Suprapubic skin (tissue), 4 donors: ENCODE results near the gene TENM3. TPM values are rescaled to one million over a fixed set of nuclear protein-coding genes. Genes with fewer than 3 reads are reported as not detected.

Source experiments
- DNase-seq, 2 donors: peaks; one replicate each; pipeline ENCODE4 v3.0.0-alpha.2; 2019; ENCODE audit warnings: low spot score in 2 of 2
- H3K27ac ChIP-seq: fragments of 200-600 bp; sonication (generic); one replicate; pipeline ENCODE4 v1.5.1; 2019
- H3K27me3 ChIP-seq: fragments of 200-600 bp; sonication (generic); one replicate; pipeline ENCODE4 v1.5.1; 2019
- H3K36me3 ChIP-seq: fragments of 200-600 bp; sonication (generic); one replicate; pipeline ENCODE4 v1.5.1; 2019
- H3K4me1 ChIP-seq: fragments of 200-600 bp; sonication (generic); one replicate; pipeline ENCODE4 v1.5.1; 2019
- H3K4me3 ChIP-seq: fragments of 200-600 bp; sonication (generic); one replicate; pipeline ENCODE4 v1.5.1; 2019; ENCODE audit warnings: mild to moderate bottlenecking
- H3K9me3 ChIP-seq: fragments of 200-600 bp; sonication (generic); one replicate; pipeline ENCODE4 v1.5.1; 2019
- CTCF ChIP-seq, 2 donors: fragments of 200-600 bp in 1 of 2; fragments of 450-650 bp in 1 of 2; sonication (generic) in 1 of 2; IDR thresholded peaks; one replicate each; pipeline ENCODE4 v1.5.1; 2016 to 2019; ENCODE audit warnings: antibody characterized with exemption in 2 of 2, mild to moderate bottlenecking in 1 of 2, moderate library complexity in 1 of 2
- EP300 ChIP-seq: sonication (generic); formaldehyde crosslinking; IDR thresholded peaks from one replicate; pipeline ENCODE4 v1.6.1; 2017; ENCODE audit warnings: antibody characterized with exemption
- POLR2A ChIP-seq, 2 donors: fragments of 450-650 bp; IDR thresholded peaks; one replicate each; pipeline ENCODE4 v1.6.1; 2017; ENCODE audit warnings: antibody characterized with exemption in 2 of 2, mild to moderate bottlenecking in 2 of 2, moderate library complexity in 2 of 2
- POLR2AphosphoS5 ChIP-seq, 3 donors: sonication (generic); formaldehyde crosslinking; IDR thresholded peaks; one replicate each; pipeline ENCODE4 v1.6.1; 2017; ENCODE audit warnings: antibody characterized with exemption in 3 of 3
- WGBS: methylation state at CpG from one replicate; pipeline ENCODE4 v1.1.5; 2018; 5-methylcytosine and 5-hydroxymethylcytosine counted together
- total RNA-seq, 4 donors: library from RNA; depleted of rRNA; stranded (reverse); fragments of >200 nt; gene quantifications; one replicate each; pipeline ENCODE4 v1.1.0, GENCODE V29; 2016

The TENM3 gene
- total RNA-seq, 4 donors from 2014 or later = 0.81 to 2.9 (median 1.8) TPM

GRCh38 chr4:182574706-182575105, 331.5 kb downstream of the TENM3 start:
- no peak overlapping the region for H3K27ac ChIP-seq
- 76% methylated on average over 5 of the region's 5 CpGs for WGBS

DNA sequence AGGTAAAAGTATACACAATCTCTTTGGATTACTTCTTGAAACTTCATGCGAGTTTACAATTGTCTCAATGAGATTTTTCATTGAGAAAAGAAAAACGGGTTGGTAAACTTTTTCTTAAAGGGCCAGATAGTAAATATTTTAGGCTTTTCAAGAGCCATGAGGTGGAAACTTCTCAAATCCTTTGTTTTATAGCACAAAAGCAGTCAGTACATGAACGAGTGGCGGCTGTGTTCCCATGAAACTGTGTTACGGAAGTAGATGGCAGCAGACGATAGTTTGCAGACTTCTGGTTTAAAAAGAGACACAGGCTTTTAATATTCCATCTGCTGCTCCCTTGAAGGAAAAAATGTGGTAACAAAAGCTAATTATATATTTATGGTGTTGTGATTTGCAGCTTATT, 332.0 kb downstream of the TENM3 start:
- TF ChIP-seq POLR2AphosphoS5 (IDR thresholded peaks at IDR 0.05) (no peak), EP300 (no peak), POLR2A (IDR thresholded peaks at IDR 0.05) (no peak), CTCF (IDR thresholded peaks at IDR 0.05) (no peak)
- Histone ChIP-seq H3K27ac (no peak overlapping the region), H3K4me3 (no peak overlapping the region), H3K4me1 (no peaks in the 10 kb centered on the region), H3K27me3 (no peaks in the 10 kb centered on the region), H3K9me3 (no peaks in the 10 kb centered on the region), H3K36me3 (no peaks in the 10 kb centered on the region)
- no peak for DNase-seq
- 54% methylated on average over 6 of the region's 6 CpGs for WGBS

More at GRCh38 chr4:182574706-182575105, 331.5 kb downstream of the TENM3 start:
- TF ChIP-seq EP300 = no peak
- no peak for TF ChIP-seq POLR2AphosphoS5 (IDR thresholded peaks at IDR 0.05)
- no peak for TF ChIP-seq CTCF (IDR thresholded peaks at IDR 0.05)
- no peak for TF ChIP-seq POLR2A (IDR thresholded peaks at IDR 0.05)
- no peak for DNase-seq
- no peaks in the 10 kb centered on the region for H3K27me3 ChIP-seq
- H3K4me3 ChIP-seq = no peak overlapping the region
- no peaks in the 10 kb centered on the region for H3K4me1 ChIP-seq
- no peaks in the 10 kb centered on the region for H3K36me3 ChIP-seq
- H3K9me3 ChIP-seq = no peaks in the 10 kb centered on the region

- Histone ChIP-seq H3K4me1 (no peaks in the 10 kb centered on the region), H3K9me3 (no peaks in the 10 kb centered on the region), H3K27ac (no peak overlapping the region), H3K36me3 (no peaks in the 10 kb centered on the region), H3K4me3 (no peak overlapping the region), H3K27me3 (no peaks in the 10 kb centered on the region)
- WGBS = 53% methylated on average over 12 of the region's 12 CpGs
- DNase-seq = no peak
- TF ChIP-seq CTCF (IDR thresholded peaks at IDR 0.05) (no peak), EP300 (no peak), POLR2A (IDR thresholded peaks at IDR 0.05) (no peak), POLR2AphosphoS5 (IDR thresholded peaks at IDR 0.05) (no peak)
These were observed 333.5 kb downstream of the TENM3 start for GRCh38 chr4:182576601-182577289.

DNA sequence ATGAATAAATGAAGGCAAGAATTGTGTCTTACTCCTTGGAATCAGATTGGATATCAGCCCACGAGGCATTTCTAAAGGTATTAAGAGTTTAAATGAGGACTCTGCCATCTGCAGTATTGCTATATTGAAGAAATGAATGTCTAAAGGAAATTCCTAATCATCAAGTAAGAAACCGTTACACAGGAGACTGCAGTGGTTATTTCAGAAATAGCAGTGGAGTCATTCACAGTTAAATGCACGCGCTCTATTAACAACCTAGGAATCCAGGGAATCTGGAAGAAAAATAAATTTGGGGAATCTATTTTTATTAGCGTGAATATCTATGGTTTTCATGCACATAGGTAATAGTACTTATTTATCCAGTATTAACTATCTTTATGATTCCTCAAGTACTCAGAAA, 334.2 kb downstream of the TENM3 start:
- H3K36me3 ChIP-seq = no peaks in the 10 kb centered on the region
- no peak for DNase-seq
- no peaks in the 10 kb centered on the region for H3K4me1 ChIP-seq
- H3K27ac ChIP-seq = no peak overlapping the region
- no peak overlapping the region for H3K4me3 ChIP-seq
- no peak for TF ChIP-seq POLR2A (IDR thresholded peaks at IDR 0.05)
- TF ChIP-seq POLR2AphosphoS5 (IDR thresholded peaks at IDR 0.05) = no peak
- TF ChIP-seq CTCF (IDR thresholded peaks at IDR 0.05) = no peak
- TF ChIP-seq EP300 = no peak
- no peaks in the 10 kb centered on the region for H3K27me3 ChIP-seq
- 87% methylated on average over 5 of the region's 5 CpGs for WGBS
- H3K9me3 ChIP-seq = no peaks in the 10 kb centered on the region

GRCh38 chr4:182578402-182578801, 335.2 kb downstream of the TENM3 start:
- Histone ChIP-seq H3K4me3 (no peak overlapping the region), H3K27me3 (no peaks in the 10 kb centered on the region), H3K27ac (no peak overlapping the region), H3K36me3 (no peaks in the 10 kb centered on the region), H3K9me3 (no peaks in the 10 kb centered on the region), H3K4me1 (no peaks in the 10 kb centered on the region)
- DNase-seq = no peak
- TF ChIP-seq CTCF (IDR thresholded peaks at IDR 0.05) = no peak
- TF ChIP-seq EP300 = no peak
- no peak for TF ChIP-seq POLR2A (IDR thresholded peaks at IDR 0.05)
- no peak for TF ChIP-seq POLR2AphosphoS5 (IDR thresholded peaks at IDR 0.05)
